GM06990 (cell line): Measurements from ENCODE around the gene PRDX1.
A peak's percentile ranks its signal among the peaks of the same experiment; 100 is the strongest.
"Not testable (repeated sequence)": the region's sequence is repeated elsewhere in the genome, so short reads cannot be mapped to it uniquely, and the experiment has no call there.

Source experiments
- DNase-seq: peaks from one replicate; pipeline ENCODE4 v3.0.0-alpha.2; 2011; ENCODE audit not compliant: insufficient read length; ENCODE audit errors: extremely low read depth
- H3K27me3 ChIP-seq: replicated peaks from 2 replicates; pipeline ENCODE4 v1.6.0; 2011; ENCODE audit warnings: low read length; ENCODE audit not compliant: control insufficient read depth, insufficient read depth
- H3K36me3 ChIP-seq: 2 replicates; pipeline ENCODE4 v1.5.1; 2011; ENCODE audit warnings: low read length; ENCODE audit not compliant: control insufficient read depth, insufficient read depth
- H3K4me3 ChIP-seq: replicated peaks from 2 replicates; pipeline ENCODE4 v1.5.1; 2011; ENCODE audit warnings: low read depth, mild to moderate bottlenecking, control low read depth, low read length
- TF ChIP-seq, protein P1 (sequence below): IDR thresholded peaks from 2 replicates; pipeline ENCODE4 v1.5.1; 2011; ENCODE audit warnings: low read length, control low read depth, mild to moderate bottlenecking, inconsistent platforms; ENCODE audit not compliant: insufficient read depth, poor library complexity, severe bottlenecking

PRDX1 gene

DNA sequence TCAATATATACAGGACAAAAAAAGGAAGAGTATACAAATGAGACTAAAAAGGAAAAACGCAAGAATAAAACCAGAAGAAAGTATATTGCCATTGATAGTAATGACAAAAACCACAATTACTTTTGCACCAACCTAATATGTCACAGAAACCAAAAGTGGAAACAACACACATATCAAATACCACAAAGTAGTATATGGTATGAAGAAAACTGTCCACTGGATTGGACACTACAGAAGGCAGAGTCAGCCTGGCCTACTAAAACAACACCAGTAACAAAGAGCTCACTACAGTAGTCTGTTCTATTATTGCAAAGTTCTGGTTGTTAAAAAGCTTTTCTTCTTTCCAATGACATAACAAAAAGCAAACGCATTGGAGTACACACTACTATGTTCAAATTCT is 48.4 kb downstream of the PRDX1 start:
- H3K4me3 ChIP-seq = no peak overlapping the region
- no peaks in the 10 kb centered on the region for H3K36me3 ChIP-seq
- TF ChIP-seq, protein P1, sequence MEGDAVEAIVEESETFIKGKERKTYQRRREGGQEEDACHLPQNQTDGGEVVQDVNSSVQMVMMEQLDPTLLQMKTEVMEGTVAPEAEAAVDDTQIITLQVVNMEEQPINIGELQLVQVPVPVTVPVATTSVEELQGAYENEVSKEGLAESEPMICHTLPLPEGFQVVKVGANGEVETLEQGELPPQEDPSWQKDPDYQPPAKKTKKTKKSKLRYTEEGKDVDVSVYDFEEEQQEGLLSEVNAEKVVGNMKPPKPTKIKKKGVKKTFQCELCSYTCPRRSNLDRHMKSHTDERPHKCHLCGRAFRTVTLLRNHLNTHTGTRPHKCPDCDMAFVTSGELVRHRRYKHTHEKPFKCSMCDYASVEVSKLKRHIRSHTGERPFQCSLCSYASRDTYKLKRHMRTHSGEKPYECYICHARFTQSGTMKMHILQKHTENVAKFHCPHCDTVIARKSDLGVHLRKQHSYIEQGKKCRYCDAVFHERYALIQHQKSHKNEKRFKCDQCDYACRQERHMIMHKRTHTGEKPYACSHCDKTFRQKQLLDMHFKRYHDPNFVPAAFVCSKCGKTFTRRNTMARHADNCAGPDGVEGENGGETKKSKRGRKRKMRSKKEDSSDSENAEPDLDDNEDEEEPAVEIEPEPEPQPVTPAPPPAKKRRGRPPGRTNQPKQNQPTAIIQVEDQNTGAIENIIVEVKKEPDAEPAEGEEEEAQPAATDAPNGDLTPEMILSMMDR = no peak
- DNase-seq = no peak
- H3K27me3 ChIP-seq = no peaks in the 10 kb centered on the region

DNA sequence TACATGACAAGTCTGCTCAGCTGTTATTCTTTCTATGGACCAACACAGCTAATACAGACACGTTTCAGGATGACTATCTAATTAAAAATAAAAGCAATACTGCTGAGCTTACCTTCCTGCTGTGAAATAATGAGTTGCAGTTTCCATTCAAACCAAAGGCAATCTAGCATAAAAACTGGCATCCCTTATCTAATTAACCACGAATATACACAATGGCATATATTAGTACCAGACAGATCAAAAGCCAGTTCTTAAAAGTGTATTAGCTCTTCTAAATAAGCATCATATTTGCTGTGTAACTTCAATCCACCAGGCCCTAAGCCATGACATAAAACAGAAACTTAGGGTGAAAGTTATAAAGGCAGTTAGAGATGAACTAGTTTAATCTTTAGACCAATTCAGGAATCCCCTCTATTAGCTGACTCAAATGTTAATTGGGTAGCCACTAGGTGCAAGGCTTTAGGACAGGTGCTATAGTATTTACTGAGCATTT is 51.3 kb downstream of the PRDX1 start:
- TF ChIP-seq, protein P1 = no peak
- Histone ChIP-seq H3K36me3 (no peaks in the 10 kb centered on the region), H3K27me3 (no peaks in the 10 kb centered on the region), H3K4me3 (no peak overlapping the region)
- DNase-seq = peak; percentile 68

DNA sequence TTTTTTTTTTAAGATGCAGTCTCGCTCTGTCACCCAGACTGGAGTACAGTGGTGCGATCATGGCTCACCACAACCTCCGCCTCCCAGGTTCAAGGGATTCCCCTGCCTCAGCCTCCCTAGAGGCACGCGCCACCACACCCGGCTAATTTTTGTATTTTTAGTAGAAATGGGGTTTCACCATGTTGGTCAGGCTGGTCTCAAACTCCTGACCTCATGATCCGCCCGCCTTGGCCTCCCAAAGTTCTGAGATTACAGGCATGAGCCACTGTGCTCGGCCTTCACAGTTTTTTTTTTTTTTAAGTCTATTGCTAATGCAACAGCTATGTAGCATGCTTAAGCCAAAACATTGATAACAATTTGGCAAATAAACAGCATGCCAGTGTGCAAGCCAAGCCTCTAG is 54.3 kb downstream of the PRDX1 start:
- not testable (repeated sequence) for H3K36me3 ChIP-seq, H3K4me3 ChIP-seq, H3K27me3 ChIP-seq, DNase-seq

DNA sequence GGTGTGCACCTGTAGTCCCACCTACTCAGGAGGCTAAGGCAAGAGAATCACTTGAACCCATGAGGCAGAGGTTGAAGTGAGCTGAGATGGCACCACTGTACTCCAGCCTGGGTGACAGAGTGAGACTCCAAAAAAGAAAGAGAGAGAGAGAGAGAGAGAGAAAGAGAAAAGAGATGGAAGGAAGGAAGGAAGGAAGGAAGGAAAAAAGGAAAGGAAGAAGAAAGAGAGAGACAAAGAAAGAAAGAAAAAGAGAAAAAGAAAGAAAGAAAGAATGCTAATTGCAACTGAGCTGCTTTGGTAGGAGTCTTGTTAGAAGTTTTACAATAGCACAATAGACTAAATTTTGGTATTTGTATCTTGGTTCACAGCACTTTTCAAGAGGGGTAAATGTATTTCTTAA is 56.4 kb downstream of the PRDX1 start:
- Histone ChIP-seq H3K27me3 (no peaks in the 10 kb centered on the region), H3K4me3 (no peak overlapping the region), H3K36me3 (no peaks in the 10 kb centered on the region)
- TF ChIP-seq, protein P1 = no peak
- no peak for DNase-seq
